HEK293 (cell line): Measurements from ENCODE around the gene AKAP11.

Experiments used
- BCL11A ChIP-seq: fragments of 450-650 bp; formaldehyde crosslinking; IDR thresholded peaks from 2 replicates; pipeline ENCODE4 v1.5.1; 2016; ENCODE audit warnings: low read depth, missing biosample characterization, missing genetic modification characterization
- GLI4 ChIP-seq: fragments of 450-650 bp; formaldehyde crosslinking; IDR thresholded peaks from 2 replicates; pipeline ENCODE4 v1.5.1; 2016; ENCODE audit warnings: missing biosample characterization, missing genetic modification characterization
- MZF1 ChIP-seq: fragments of 450-650 bp; formaldehyde crosslinking; IDR thresholded peaks from 2 replicates; pipeline ENCODE4 v1.5.1; 2017; ENCODE audit warnings: missing biosample characterization, missing genetic modification characterization, borderline replicate concordance
- PATZ1 ChIP-seq: fragments of 450-650 bp; formaldehyde crosslinking; IDR thresholded peaks from 2 replicates; pipeline ENCODE4 v1.5.1; 2016; ENCODE audit warnings: missing biosample characterization, missing genetic modification characterization
- RBAK ChIP-seq: fragments of 450-650 bp; formaldehyde crosslinking; IDR thresholded peaks from 2 replicates; pipeline ENCODE4 v1.5.1; 2016; ENCODE audit warnings: missing biosample characterization, missing genetic modification characterization
- ZFP37 ChIP-seq: fragments of 450-650 bp; formaldehyde crosslinking; IDR thresholded peaks from 2 replicates; pipeline ENCODE4 v1.5.1; 2016; ENCODE audit warnings: missing biosample characterization, missing genetic modification characterization
- ZNF132 ChIP-seq: fragments of 450-650 bp; formaldehyde crosslinking; IDR thresholded peaks from 2 replicates; pipeline ENCODE4 v1.5.1; 2017; ENCODE audit warnings: missing biosample characterization, missing genetic modification characterization, borderline replicate concordance
- ZNF157 ChIP-seq: fragments of 450-650 bp; formaldehyde crosslinking; IDR thresholded peaks from 2 replicates; pipeline ENCODE4 v1.5.1; 2016; ENCODE audit warnings: missing biosample characterization, missing genetic modification characterization
- ZNF23 ChIP-seq: fragments of 450-650 bp; formaldehyde crosslinking; IDR thresholded peaks from 2 replicates; pipeline ENCODE4 v1.5.1; 2016; ENCODE audit warnings: missing biosample characterization, missing genetic modification characterization, borderline replicate concordance
- ZNF302 ChIP-seq: fragments of 450-650 bp; formaldehyde crosslinking; IDR thresholded peaks from 2 replicates; pipeline ENCODE4 v1.5.1; 2016; ENCODE audit warnings: missing biosample characterization, missing genetic modification characterization, low read depth
- ZNF341 ChIP-seq: fragments of 450-650 bp; formaldehyde crosslinking; IDR thresholded peaks from 2 replicates; pipeline ENCODE4; 2016; ENCODE audit warnings: low read depth, missing biosample characterization, missing genetic modification characterization
- ZNF354C ChIP-seq: fragments of 450-650 bp; formaldehyde crosslinking; IDR thresholded peaks from 2 replicates; pipeline ENCODE4 v1.5.1; 2016; ENCODE audit warnings: missing biosample characterization, missing genetic modification characterization, low read depth, borderline replicate concordance
- ZNF404 ChIP-seq: fragments of 450-650 bp; formaldehyde crosslinking; IDR thresholded peaks from 2 replicates; pipeline ENCODE4 v1.5.1; 2017; ENCODE audit warnings: missing biosample characterization, missing genetic modification characterization
- ZNF501 ChIP-seq: fragments of 450-650 bp; formaldehyde crosslinking; IDR thresholded peaks from 2 replicates; pipeline ENCODE4 v1.5.1; 2016; ENCODE audit warnings: missing biosample characterization, missing genetic modification characterization
- ZNF555 ChIP-seq: fragments of 450-650 bp; formaldehyde crosslinking; conservative IDR thresholded peaks from 2 replicates; pipeline ENCODE4 v1.5.1; 2017; ENCODE audit warnings: missing biosample characterization, mild to moderate bottlenecking, missing genetic modification characterization, inconsistent platforms
- ZNF561 ChIP-seq: fragments of 450-650 bp; IDR thresholded peaks from 2 replicates; pipeline ENCODE4 v1.5.1; 2018; ENCODE audit warnings: missing biosample characterization, missing genetic modification characterization, borderline replicate concordance
- ZNF658 ChIP-seq: fragments of 450-650 bp; formaldehyde crosslinking; IDR thresholded peaks from 2 replicates; pipeline ENCODE4; 2016; ENCODE audit warnings: missing biosample characterization, missing genetic modification characterization
- ZNF701 ChIP-seq: fragments of 450-650 bp; formaldehyde crosslinking; IDR thresholded peaks from 2 replicates; pipeline ENCODE4 v1.5.1; 2016; ENCODE audit warnings: missing biosample characterization, missing genetic modification characterization
- ZNF830 ChIP-seq: fragments of 450-650 bp; IDR thresholded peaks from 2 replicates; pipeline ENCODE4 v1.5.0; 2018; ENCODE audit warnings: missing biosample characterization, missing genetic modification characterization, low read depth, mild to moderate bottlenecking, moderate library complexity
- ZNF837 ChIP-seq: fragments of 450-650 bp; formaldehyde crosslinking; IDR thresholded peaks from 2 replicates; pipeline ENCODE4 v1.5.1; 2016; ENCODE audit warnings: missing biosample characterization, missing genetic modification characterization
- ZSCAN4 ChIP-seq: fragments of 450-650 bp; formaldehyde crosslinking; IDR thresholded peaks from 2 replicates; pipeline ENCODE4 v1.5.1; 2017; ENCODE audit warnings: missing biosample characterization, missing genetic modification characterization
- TF ChIP-seq, protein P1 (sequence below): fragments of 450-650 bp; formaldehyde crosslinking; IDR thresholded peaks from 2 replicates; pipeline ENCODE4 v1.5.1; 2016; ENCODE audit warnings: missing biosample characterization, missing genetic modification characterization
- TF ChIP-seq, protein P2 (sequence below): fragments of 450-650 bp; formaldehyde crosslinking; IDR thresholded peaks from 2 replicates; pipeline ENCODE4 v1.5.1; 2017; ENCODE audit warnings: missing biosample characterization, missing genetic modification characterization
- TF ChIP-seq, protein P3 (sequence below): fragments of 450-650 bp; formaldehyde crosslinking; IDR thresholded peaks from 2 replicates; pipeline ENCODE4 v1.5.1; 2016; ENCODE audit warnings: missing biosample characterization, missing genetic modification characterization

AKAP11 gene

GRCh38 chr13:42272115-42272803 is at the start of gene AKAP11 (continued):
- TF ChIP-seq ZNF23 (tag by site-specific recombination) = no peak
- TF ChIP-seq ZNF830 = no peak
- TF ChIP-seq ZNF404 (tag by site-specific recombination) = no peak
- no peak for TF ChIP-seq RBAK
- TF ChIP-seq, protein P1, sequence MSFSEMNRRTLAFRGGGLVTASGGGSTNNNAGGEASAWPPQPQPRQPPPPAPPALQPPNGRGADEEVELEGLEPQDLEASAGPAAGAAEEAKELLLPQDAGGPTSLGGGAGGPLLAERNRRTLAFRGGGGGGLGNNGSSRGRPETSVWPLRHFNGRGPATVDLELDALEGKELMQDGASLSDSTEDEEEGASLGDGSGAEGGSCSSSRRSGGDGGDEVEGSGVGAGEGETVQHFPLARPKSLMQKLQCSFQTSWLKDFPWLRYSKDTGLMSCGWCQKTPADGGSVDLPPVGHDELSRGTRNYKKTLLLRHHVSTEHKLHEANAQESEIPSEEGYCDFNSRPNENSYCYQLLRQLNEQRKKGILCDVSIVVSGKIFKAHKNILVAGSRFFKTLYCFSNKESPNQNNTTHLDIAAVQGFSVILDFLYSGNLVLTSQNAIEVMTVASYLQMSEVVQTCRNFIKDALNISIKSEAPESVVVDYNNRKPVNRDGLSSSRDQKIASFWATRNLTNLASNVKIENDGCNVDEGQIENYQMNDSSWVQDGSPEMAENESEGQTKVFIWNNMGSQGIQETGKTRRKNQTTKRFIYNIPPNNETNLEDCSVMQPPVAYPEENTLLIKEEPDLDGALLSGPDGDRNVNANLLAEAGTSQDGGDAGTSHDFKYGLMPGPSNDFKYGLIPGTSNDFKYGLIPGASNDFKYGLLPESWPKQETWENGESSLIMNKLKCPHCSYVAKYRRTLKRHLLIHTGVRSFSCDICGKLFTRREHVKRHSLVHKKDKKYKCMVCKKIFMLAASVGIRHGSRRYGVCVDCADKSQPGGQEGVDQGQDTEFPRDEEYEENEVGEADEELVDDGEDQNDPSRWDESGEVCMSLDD (tag by site-specific recombination) = no peak
- TF ChIP-seq ZSCAN4 (tag by site-specific recombination) = no peak
- TF ChIP-seq, protein P2, sequence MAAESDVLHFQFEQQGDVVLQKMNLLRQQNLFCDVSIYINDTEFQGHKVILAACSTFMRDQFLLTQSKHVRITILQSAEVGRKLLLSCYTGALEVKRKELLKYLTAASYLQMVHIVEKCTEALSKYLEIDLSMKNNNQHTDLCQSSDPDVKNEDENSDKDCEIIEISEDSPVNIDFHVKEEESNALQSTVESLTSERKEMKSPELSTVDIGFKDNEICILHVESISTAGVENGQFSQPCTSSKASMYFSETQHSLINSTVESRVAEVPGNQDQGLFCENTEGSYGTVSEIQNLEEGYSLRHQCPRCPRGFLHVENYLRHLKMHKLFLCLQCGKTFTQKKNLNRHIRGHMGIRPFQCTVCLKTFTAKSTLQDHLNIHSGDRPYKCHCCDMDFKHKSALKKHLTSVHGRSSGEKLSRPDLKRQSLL = peak; percentile 49; the same call in 1 of the 2 replicates
- TF ChIP-seq, protein P3, sequence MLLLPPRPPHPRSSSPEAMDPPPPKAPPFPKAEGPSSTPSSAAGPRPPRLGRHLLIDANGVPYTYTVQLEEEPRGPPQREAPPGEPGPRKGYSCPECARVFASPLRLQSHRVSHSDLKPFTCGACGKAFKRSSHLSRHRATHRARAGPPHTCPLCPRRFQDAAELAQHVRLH (tag by site-specific recombination) = no peak
- TF ChIP-seq ZNF561 (tag by site-specific recombination) = 0 out of 2 replicates have a peak, but pooled peaks have one; percentile 30
- TF ChIP-seq ZNF157 = no peak
- TF ChIP-seq BCL11A (tag by site-specific recombination) = no peak
- TF ChIP-seq ZNF555 (tag by site-specific recombination) = no peak
- TF ChIP-seq ZNF701 (tag by site-specific recombination) = no peak
- TF ChIP-seq PATZ1 = peak; percentile 81
- TF ChIP-seq ZNF341 (tag by site-specific recombination) = peak; percentile 99
- peak; percentile 86; the same call in 1 of the 2 replicates for TF ChIP-seq ZFP37
- TF ChIP-seq ZNF354C (tag by site-specific recombination) = no peak
- TF ChIP-seq ZNF501 (tag by site-specific recombination) = peak; percentile 26; the same call in 1 of the 2 replicates
- no peak for TF ChIP-seq ZNF837 (tag by site-specific recombination)
- no peak for TF ChIP-seq ZNF302
- TF ChIP-seq GLI4 (tag by site-specific recombination) = no peak
- no peak for TF ChIP-seq ZNF658 (tag by site-specific recombination)
- TF ChIP-seq MZF1 (tag by site-specific recombination) = no peak
- no peak for TF ChIP-seq ZNF132 (tag by site-specific recombination)
